ENCODE results near the gene NEURL1B.

NEURL1B gene

GRCh38 chr5:172640822-172641358, at the start of gene NEURL1B:
TSS of gene NEURL1B (plus strand) at chr5:172641263. CDS start at chr5:172641407, 144 bp downstream.
- H3K4me3 ChIP-seq (ENCODE audit: low read length): peak within 1 kb of the TSS; percentile 69
- no peaks in the 10 kb centered on the region for H3K36me3 ChIP-seq (ENCODE audit: control insufficient read depth, insufficient read depth, low read length, severe bottlenecking)
- H3K27me3 ChIP-seq (replicated peaks; ENCODE audit: control insufficient read depth, insufficient read depth, low read length): peaks cover 33% of the 10 kb centered on the region
- H3K9ac ChIP-seq (ENCODE audit: low read length): no peak within 1 kb of the TSS
- H3K4me1 ChIP-seq (ENCODE audit: control insufficient read depth, insufficient read depth, low read length): peaks cover 5% of the 10 kb centered on the region
- DNase-seq (ENCODE audit: low read depth): peak; percentile 88
- no peaks in the 10 kb centered on the region for H3K9me3 ChIP-seq (ENCODE audit: control insufficient read depth, low read length)

GRCh38 chr5:172591636-172592035, 49.4 kb upstream of the NEURL1B start:
- Histone ChIP-seq H3K9ac (ENCODE audit: low read length) (no peak overlapping the region), H3K9me3 (ENCODE audit: control insufficient read depth, low read length) (no peaks in the 10 kb centered on the region), H3K4me3 (ENCODE audit: low read length) (no peak overlapping the region), H3K4me1 (ENCODE audit: control insufficient read depth, insufficient read depth, low read length) (no peaks in the 10 kb centered on the region), H3K27me3 (replicated peaks; ENCODE audit: control insufficient read depth, insufficient read depth, low read length) (peaks cover 38% of the 10 kb centered on the region), H3K36me3 (ENCODE audit: control insufficient read depth, insufficient read depth, low read length, severe bottlenecking) (no peaks in the 10 kb centered on the region)
- no peak for DNase-seq (ENCODE audit: low read depth)

GRCh38 chr5:172592881-172593280, 48.2 kb upstream of the NEURL1B start:
- Histone ChIP-seq H3K9me3 (ENCODE audit: control insufficient read depth, low read length) (no peaks in the 10 kb centered on the region), H3K4me3 (ENCODE audit: low read length) (no peak overlapping the region), H3K4me1 (ENCODE audit: control insufficient read depth, insufficient read depth, low read length) (no peaks in the 10 kb centered on the region), H3K9ac (ENCODE audit: low read length) (no peak overlapping the region), H3K36me3 (ENCODE audit: control insufficient read depth, insufficient read depth, low read length, severe bottlenecking) (no peaks in the 10 kb centered on the region), H3K27me3 (replicated peaks; ENCODE audit: control insufficient read depth, insufficient read depth, low read length) (peaks cover 42% of the 10 kb centered on the region)
- no peak for DNase-seq (ENCODE audit: low read depth)

GRCh38 chr5:172593306-172593705, 47.8 kb upstream of the NEURL1B start:
- no peak for DNase-seq (ENCODE audit: low read depth)
- Histone ChIP-seq H3K4me3 (ENCODE audit: low read length) (no peak overlapping the region), H3K9me3 (ENCODE audit: control insufficient read depth, low read length) (no peaks in the 10 kb centered on the region), H3K9ac (ENCODE audit: low read length) (no peak overlapping the region), H3K36me3 (ENCODE audit: control insufficient read depth, insufficient read depth, low read length, severe bottlenecking) (no peaks in the 10 kb centered on the region), H3K27me3 (replicated peaks; ENCODE audit: control insufficient read depth, insufficient read depth, low read length) (peaks cover 44% of the 10 kb centered on the region), H3K4me1 (ENCODE audit: control insufficient read depth, insufficient read depth, low read length) (no peaks in the 10 kb centered on the region)

GRCh38 chr5:172593721-172594235, 47.3 kb upstream of the NEURL1B start:
- no peak overlapping the region for H3K4me3 ChIP-seq (ENCODE audit: low read length)
- no peak overlapping the region for H3K9ac ChIP-seq (ENCODE audit: low read length)
- H3K27me3 ChIP-seq (replicated peaks; ENCODE audit: control insufficient read depth, insufficient read depth, low read length): peaks cover 45% of the 10 kb centered on the region
- no peak for DNase-seq (ENCODE audit: low read depth)
- no peaks in the 10 kb centered on the region for H3K4me1 ChIP-seq (ENCODE audit: control insufficient read depth, insufficient read depth, low read length)
- no peaks in the 10 kb centered on the region for H3K36me3 ChIP-seq (ENCODE audit: control insufficient read depth, insufficient read depth, low read length, severe bottlenecking)
- no peaks in the 10 kb centered on the region for H3K9me3 ChIP-seq (ENCODE audit: control insufficient read depth, low read length)

- no peak for DNase-seq (ENCODE audit: low read depth)
- Histone ChIP-seq H3K4me3 (ENCODE audit: low read length) (no peak overlapping the region), H3K9ac (ENCODE audit: low read length) (no peak overlapping the region), H3K27me3 (replicated peaks; ENCODE audit: control insufficient read depth, insufficient read depth, low read length) (peaks cover 47% of the 10 kb centered on the region), H3K9me3 (ENCODE audit: control insufficient read depth, low read length) (no peaks in the 10 kb centered on the region), H3K4me1 (ENCODE audit: control insufficient read depth, insufficient read depth, low read length) (no peaks in the 10 kb centered on the region), H3K36me3 (ENCODE audit: control insufficient read depth, insufficient read depth, low read length, severe bottlenecking) (no peaks in the 10 kb centered on the region)
Observed at GRCh38 chr5:172594431-172594830, 46.6 kb upstream of the NEURL1B start.

- Histone ChIP-seq H3K4me1 (ENCODE audit: control insufficient read depth, insufficient read depth, low read length) (no peaks in the 10 kb centered on the region), H3K4me3 (ENCODE audit: low read length) (no peak overlapping the region), H3K36me3 (ENCODE audit: control insufficient read depth, insufficient read depth, low read length, severe bottlenecking) (no peaks in the 10 kb centered on the region), H3K9ac (ENCODE audit: low read length) (no peak overlapping the region), H3K9me3 (ENCODE audit: control insufficient read depth, low read length) (no peaks in the 10 kb centered on the region), H3K27me3 (replicated peaks; ENCODE audit: control insufficient read depth, insufficient read depth, low read length) (peaks cover 47% of the 10 kb centered on the region)
- DNase-seq (ENCODE audit: low read depth): no peak
Observed at GRCh38 chr5:172594867-172595466, 46.1 kb upstream of the NEURL1B start.

GRCh38 chr5:172595596-172596455, 45.2 kb upstream of the NEURL1B start:
- peaks cover 47% of the 10 kb centered on the region for H3K27me3 ChIP-seq (replicated peaks; ENCODE audit: control insufficient read depth, insufficient read depth, low read length)
- H3K36me3 ChIP-seq (ENCODE audit: control insufficient read depth, insufficient read depth, low read length, severe bottlenecking): no peaks in the 10 kb centered on the region
- H3K4me1 ChIP-seq (ENCODE audit: control insufficient read depth, insufficient read depth, low read length): no peaks in the 10 kb centered on the region
- DNase-seq (ENCODE audit: low read depth): no peak
- H3K9ac ChIP-seq (ENCODE audit: low read length): no peak overlapping the region
- no peaks in the 10 kb centered on the region for H3K9me3 ChIP-seq (ENCODE audit: control insufficient read depth, low read length)
- H3K4me3 ChIP-seq (ENCODE audit: low read length): no peak overlapping the region

GRCh38 chr5:172596638-172597231, 44.3 kb upstream of the NEURL1B start:
- no peaks in the 10 kb centered on the region for H3K4me1 ChIP-seq (ENCODE audit: control insufficient read depth, insufficient read depth, low read length)
- H3K9me3 ChIP-seq (ENCODE audit: control insufficient read depth, low read length): no peaks in the 10 kb centered on the region
- H3K27me3 ChIP-seq (replicated peaks; ENCODE audit: control insufficient read depth, insufficient read depth, low read length): peaks cover 42% of the 10 kb centered on the region
- no peak for DNase-seq (ENCODE audit: low read depth)
- no peaks in the 10 kb centered on the region for H3K36me3 ChIP-seq (ENCODE audit: control insufficient read depth, insufficient read depth, low read length, severe bottlenecking)
- no peak overlapping the region for H3K9ac ChIP-seq (ENCODE audit: low read length)
- H3K4me3 ChIP-seq (ENCODE audit: low read length): no peak overlapping the region

GRCh38 chr5:172597755-172598155, 43.3 kb upstream of the NEURL1B start:
- DNase-seq (ENCODE audit: low read depth): no peak
- Histone ChIP-seq H3K36me3 (ENCODE audit: control insufficient read depth, insufficient read depth, low read length, severe bottlenecking) (no peaks in the 10 kb centered on the region), H3K9me3 (ENCODE audit: control insufficient read depth, low read length) (no peaks in the 10 kb centered on the region), H3K27me3 (replicated peaks; ENCODE audit: control insufficient read depth, insufficient read depth, low read length) (peaks cover 43% of the 10 kb centered on the region), H3K9ac (ENCODE audit: low read length) (no peak overlapping the region), H3K4me3 (ENCODE audit: low read length) (no peak overlapping the region), H3K4me1 (ENCODE audit: control insufficient read depth, insufficient read depth, low read length) (no peaks in the 10 kb centered on the region)

Data from adipocyte (in vitro differentiated cells).